GM12878 (cell line): ENCODE data around the gene KCNMB2. TPM values are rescaled to one million over a fixed set of nuclear protein-coding genes. Genes with fewer than 3 reads are reported as not detected.

ENCODE experiments used
- ATAC-seq: fragments of 200-7000 bp; cut with Tn5 transposase; 3 replicates; pipeline ENCODE4 v1.9.1; 2020; ENCODE audit warnings: mild to moderate bottlenecking, moderate library complexity
- BruUV-seq: library from RNA; stranded (reverse); fragments of 400-500 nt; replicated peaks from 2 replicates; lab custom pipeline; 2021; lab: Mats Ljungman, UMichigan
- CTCF ChIA-PET: fragments of 300-600 bp; sonication (Branson Sonifier 250); formaldehyde crosslinking; extraction: SDS; loops from one replicate; lab custom pipeline; 2021; ENCODE audit warnings: inconsistent platforms; lab: Yijun Ruan, JAX
- POLR2A ChIA-PET: fragments of 350-600 bp; formaldehyde crosslinking; extraction: SDS; loops from one replicate; lab custom pipeline; 2021; ENCODE audit warnings: inconsistent platforms; lab: Charles Lee
- RAD21 ChIA-PET: fragments of 300-600 bp; sonication (Branson Sonifier 250); formaldehyde crosslinking; loops from one replicate; lab custom pipeline; 2023; ENCODE audit warnings: antibody characterized with exemption; ENCODE audit not compliant: unreplicated experiment; lab: Charles Lee
- SMC1A ChIA-PET: fragments of 300-600 bp; sonication (Branson Sonifier 250); formaldehyde crosslinking; loops from one replicate; lab custom pipeline; 2023; ENCODE audit not compliant: unreplicated experiment, uncharacterized antibody; lab: Charles Lee
- DNase-seq: peaks from one replicate; pipeline ENCODE4 v3.0.0-alpha.2; 2011; ENCODE audit warnings: low read depth, low spot score
- FAIRE-seq: peaks from 3 replicates; lab custom pipeline; 2011; peaks lifted over from hg19 to GRCh38; lab: Jason Lieb, UNC
- H2AFZ ChIP-seq: 2 replicates; pipeline ENCODE4 v1.6.0; 2011; ENCODE audit warnings: low read depth, low read length, control low read depth; ENCODE audit not compliant: control insufficient read depth
- H3K27ac ChIP-seq: 2 replicates; pipeline ENCODE4 v1.5.1; 2011; ENCODE audit warnings: control low read depth; ENCODE audit not compliant: control insufficient read depth, insufficient read depth
- H3K27me3 ChIP-seq, 2 experiments: replicated peaks in 1 of 2; 2 replicates each; pipeline versions ENCODE4 v1.6.0 to v1.6.1; 2011; ENCODE audit warnings: low read length in 1 of 2; ENCODE audit not compliant: control insufficient read depth in 2 of 2, insufficient read depth in 2 of 2
- H3K36me3 ChIP-seq, 2 experiments: 2 replicates each; pipeline ENCODE4 v1.5.1; 2011; ENCODE audit warnings: low read length in 1 of 2; ENCODE audit not compliant: control insufficient read depth in 2 of 2, insufficient read depth in 2 of 2
- H3K4me1 ChIP-seq: 2 replicates; pipeline ENCODE4 v1.6.1; 2011; ENCODE audit warnings: mild to moderate bottlenecking, low read length, moderate library complexity, mixed read lengths; ENCODE audit not compliant: control insufficient read depth, insufficient read depth
- H3K4me2 ChIP-seq: 2 replicates; pipeline ENCODE4 v1.6.0; 2011; ENCODE audit warnings: control low read depth; ENCODE audit not compliant: control insufficient read depth, insufficient read depth
- H3K4me3 ChIP-seq: fragments of 200-600 bp; sonication (generic); 2 replicates; pipeline ENCODE4 v1.5.1; 2016
- H3K79me2 ChIP-seq: 2 replicates; pipeline ENCODE4 v1.6.0; 2011; ENCODE audit warnings: low read length; ENCODE audit not compliant: control insufficient read depth, insufficient read depth
- H3K9ac ChIP-seq: 2 replicates; pipeline ENCODE4 v1.8.0; 2011; ENCODE audit warnings: low read length, control low read depth, mixed read lengths; ENCODE audit not compliant: control insufficient read depth, insufficient read depth
- H3K9me3 ChIP-seq: replicated peaks from 3 replicates; pipeline ENCODE4 v1.5.1; 2011; ENCODE audit warnings: mild to moderate bottlenecking, low read length; ENCODE audit not compliant: control insufficient read depth, insufficient read depth
- H4K20me1 ChIP-seq: 2 replicates; pipeline ENCODE4 v1.6.0; 2011; ENCODE audit not compliant: control insufficient read depth, insufficient read depth
- BHLHE40 ChIP-seq, 2 experiments: fragments of 450-650 bp in 1 of 2; IDR thresholded peaks; 2 replicates each; pipeline ENCODE4 v1.6.1; 2011 to 2017; ENCODE audit warnings: low read depth in 2 of 2, borderline replicate concordance in 1 of 2, improper control_type of control experiment in 1 of 2, low read length in 1 of 2, mild to moderate bottlenecking in 1 of 2
- CREB1 ChIP-seq: IDR thresholded peaks from 2 replicates; pipeline ENCODE4 v1.6.1; 2012; ENCODE audit warnings: low read depth, mild to moderate bottlenecking, inconsistent platforms
- JUNB ChIP-seq: IDR thresholded peaks from 2 replicates; pipeline ENCODE4 v1.6.1; 2016; ENCODE audit warnings: antibody characterized with exemption, mild to moderate bottlenecking
- WGBS: methylation state at CpG from one replicate; pipeline ENCODE4 v1.1.6; 2016; ENCODE audit warnings: low lambda C conversion rate; ENCODE audit not compliant: insufficient replicate concordance, insufficient coverage; ENCODE audit errors: missing lambda C conversion rate; 5-methylcytosine and 5-hydroxymethylcytosine counted together
- in situ Hi-C: fragments of 300-500 bp; cut with MboI; formaldehyde crosslinking; loops from 9 replicates; pipeline ENCODE4 v1.14.3; 2018; ENCODE audit warnings: mixed read lengths
- intact Hi-C: fragments of 100-400 bp; cut with micrococcal nuclease; formaldehyde crosslinking; loops from one replicate; pipeline ENCODE4 v1.14.2; 2022; ENCODE audit not compliant: unreplicated experiment
- polyA plus RNA-seq, 11 experiments: library from polyadenylated mRNA; depleted of rRNA in 4 of 11; unstranded in 6 of 11; stranded (reverse) in 5 of 11; fragments of >200 nt; fragmentation: Nextera tagmentation in 4 of 11; fragmentation: Illumina TruSeq in 1 of 11; extraction: Ambion mirVana in 4 of 11; extraction: Trizol in 1 of 11; gene quantifications; 1 replicate in 1 of 11; 2 replicates in 10 of 11; pipeline versions ENCODE4 v1.2.1 to v1.2.3, GENCODE V29; 2011 to 2016; ENCODE audit warnings: inconsistent platforms in 2 of 11, missing spikeins in 2 of 11, low read depth in 1 of 11
- total RNA-seq, 4 experiments: library from RNA; depleted of rRNA in 3 of 4; stranded (reverse); fragments of >200 nt in 3 of 4; fragmentation: Illumina TruSeq in 1 of 4; extraction: Trizol in 1 of 4; gene quantifications; 2 replicates each; pipeline versions ENCODE4 v1.2.1 to v1.2.3, GENCODE V29; 2013 to 2021
- TF ChIP-seq, protein P1 (sequence below): fragments of 450-650 bp; formaldehyde crosslinking; IDR thresholded peaks from 2 replicates; pipeline ENCODE4 v1.4.0; 2020; ENCODE audit warnings: mild to moderate bottlenecking, moderate library complexity
- TF ChIP-seq, protein P2 (sequence below): fragments of 450-650 bp; formaldehyde crosslinking; IDR thresholded peaks from 2 replicates; pipeline ENCODE4 v1.5.0; 2022; ENCODE audit warnings: mild to moderate bottlenecking, missing genetic modification characterization

The KCNMB2 gene
- total and polyA plus RNA-seq, 10 of the 15 experiments (the other 5 are each of a cell fraction or from before 2014, with no cell fraction given), result 0.22 to 18.8 (median 11.0) TPM

DNA sequence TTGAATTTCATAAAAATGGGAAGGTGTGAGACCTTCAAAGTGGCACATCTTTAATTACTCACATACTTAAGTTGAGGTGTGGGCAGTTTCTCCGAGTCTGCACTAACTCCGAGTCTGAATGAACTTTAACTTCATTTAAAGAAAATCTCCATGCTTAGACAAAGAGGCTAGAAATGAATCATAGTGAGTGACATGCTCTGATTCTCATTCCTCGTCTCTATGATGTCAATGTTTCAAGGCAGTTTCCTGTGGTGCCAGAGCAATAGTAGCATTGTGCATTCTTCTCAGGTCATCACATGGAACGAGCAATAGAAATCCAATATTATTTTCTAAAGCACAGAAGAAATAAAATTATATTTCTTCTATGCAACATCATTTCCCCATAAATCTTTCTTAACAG is 224.8 kb downstream of the KCNMB2 start:
- no peak for FAIRE-seq
- RAD21 ChIA-PET, result no interaction called here
- TF ChIP-seq, protein P1, sequence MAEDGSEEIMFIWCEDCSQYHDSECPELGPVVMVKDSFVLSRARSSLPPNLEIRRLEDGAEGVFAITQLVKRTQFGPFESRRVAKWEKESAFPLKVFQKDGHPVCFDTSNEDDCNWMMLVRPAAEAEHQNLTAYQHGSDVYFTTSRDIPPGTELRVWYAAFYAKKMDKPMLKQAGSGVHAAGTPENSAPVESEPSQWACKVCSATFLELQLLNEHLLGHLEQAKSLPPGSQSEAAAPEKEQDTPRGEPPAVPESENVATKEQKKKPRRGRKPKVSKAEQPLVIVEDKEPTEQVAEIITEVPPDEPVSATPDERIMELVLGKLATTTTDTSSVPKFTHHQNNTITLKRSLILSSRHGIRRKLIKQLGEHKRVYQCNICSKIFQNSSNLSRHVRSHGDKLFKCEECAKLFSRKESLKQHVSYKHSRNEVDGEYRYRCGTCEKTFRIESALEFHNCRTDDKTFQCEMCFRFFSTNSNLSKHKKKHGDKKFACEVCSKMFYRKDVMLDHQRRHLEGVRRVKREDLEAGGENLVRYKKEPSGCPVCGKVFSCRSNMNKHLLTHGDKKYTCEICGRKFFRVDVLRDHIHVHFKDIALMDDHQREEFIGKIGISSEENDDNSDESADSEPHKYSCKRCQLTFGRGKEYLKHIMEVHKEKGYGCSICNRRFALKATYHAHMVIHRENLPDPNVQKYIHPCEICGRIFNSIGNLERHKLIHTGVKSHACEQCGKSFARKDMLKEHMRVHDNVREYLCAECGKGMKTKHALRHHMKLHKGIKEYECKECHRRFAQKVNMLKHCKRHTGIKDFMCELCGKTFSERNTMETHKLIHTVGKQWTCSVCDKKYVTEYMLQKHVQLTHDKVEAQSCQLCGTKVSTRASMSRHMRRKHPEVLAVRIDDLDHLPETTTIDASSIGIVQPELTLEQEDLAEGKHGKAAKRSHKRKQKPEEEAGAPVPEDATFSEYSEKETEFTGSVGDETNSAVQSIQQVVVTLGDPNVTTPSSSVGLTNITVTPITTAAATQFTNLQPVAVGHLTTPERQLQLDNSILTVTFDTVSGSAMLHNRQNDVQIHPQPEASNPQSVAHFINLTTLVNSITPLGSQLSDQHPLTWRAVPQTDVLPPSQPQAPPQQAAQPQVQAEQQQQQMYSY (CRISPR knock-in tag), result no peak
- no peak for TF ChIP-seq BHLHE40 (IDR thresholded peaks at IDR 0.05; ENCODE audit: borderline replicate concordance in 1 of 2, low read depth in 2 of 2, low read length in 1 of 2)
- peak; percentile 58 for TF ChIP-seq JUNB
- TF ChIP-seq CREB1, result peak; percentile 71; the same call in 1 of the 2 replicates
- TF ChIP-seq, protein P2, sequence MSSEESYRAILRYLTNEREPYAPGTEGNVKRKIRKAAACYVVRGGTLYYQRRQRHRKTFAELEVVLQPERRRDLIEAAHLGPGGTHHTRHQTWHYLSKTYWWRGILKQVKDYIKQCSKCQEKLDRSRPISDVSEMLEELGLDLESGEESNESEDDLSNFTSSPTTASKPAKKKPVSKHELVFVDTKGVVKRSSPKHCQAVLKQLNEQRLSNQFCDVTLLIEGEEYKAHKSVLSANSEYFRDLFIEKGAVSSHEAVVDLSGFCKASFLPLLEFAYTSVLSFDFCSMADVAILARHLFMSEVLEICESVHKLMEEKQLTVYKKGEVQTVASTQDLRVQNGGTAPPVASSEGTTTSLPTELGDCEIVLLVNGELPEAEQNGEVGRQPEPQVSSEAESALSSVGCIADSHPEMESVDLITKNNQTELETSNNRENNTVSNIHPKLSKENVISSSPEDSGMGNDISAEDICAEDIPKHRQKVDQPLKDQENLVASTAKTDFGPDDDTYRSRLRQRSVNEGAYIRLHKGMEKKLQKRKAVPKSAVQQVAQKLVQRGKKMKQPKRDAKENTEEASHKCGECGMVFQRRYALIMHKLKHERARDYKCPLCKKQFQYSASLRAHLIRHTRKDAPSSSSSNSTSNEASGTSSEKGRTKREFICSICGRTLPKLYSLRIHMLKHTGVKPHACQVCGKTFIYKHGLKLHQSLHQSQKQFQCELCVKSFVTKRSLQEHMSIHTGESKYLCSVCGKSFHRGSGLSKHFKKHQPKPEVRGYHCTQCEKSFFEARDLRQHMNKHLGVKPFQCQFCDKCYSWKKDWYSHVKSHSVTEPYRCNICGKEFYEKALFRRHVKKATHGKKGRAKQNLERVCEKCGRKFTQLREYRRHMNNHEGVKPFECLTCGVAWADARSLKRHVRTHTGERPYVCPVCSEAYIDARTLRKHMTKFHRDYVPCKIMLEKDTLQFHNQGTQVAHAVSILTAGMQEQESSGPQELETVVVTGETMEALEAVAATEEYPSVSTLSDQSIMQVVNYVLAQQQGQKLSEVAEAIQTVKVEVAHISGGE (CRISPR knock-in tag), result no peak

More for the DNA sequence above, 224.8 kb downstream of the KCNMB2 start:
- Histone ChIP-seq H3K36me3 (no peaks in the 10 kb centered on the region), H3K27ac (no peak overlapping the region), H3K9ac (no peak overlapping the region), H3K9me3 (no peaks in the 10 kb centered on the region), H2AFZ (no peak overlapping the region), H3K4me2 (no peak overlapping the region), H3K79me2 (no peaks in the 10 kb centered on the region), H3K27me3 (no peaks in the 10 kb centered on the region), H3K4me3 (no peak overlapping the region), H4K20me1 (no peaks in the 10 kb centered on the region), H3K4me1 (no peaks in the 10 kb centered on the region)
- no TSS peak for BruUV-seq
- intact Hi-C loops (no loop called here), in situ Hi-C loops (no loop called here)
- 44% methylated on average over 4 of the region's 4 CpGs for WGBS
- CTCF ChIA-PET, result no interaction called here
- SMC1A ChIA-PET, result no interaction called here
- POLR2A ChIA-PET, result no interaction called here
- DNase-seq, result no peak
- no peak for ATAC-seq
